K562 (cell line): Measurements from ENCODE around the gene EGR1. TPM values are rescaled to one million over a fixed set of nuclear protein-coding genes. Genes with fewer than 3 reads are reported as not detected.

Source experiments
- GTF2F1 ChIP-seq: IDR thresholded peaks from 2 replicates; pipeline ENCODE4 v1.6.1; 2011; ENCODE audit warnings: low read depth, low read length, improper control_type of control experiment
- MYC ChIP-seq, 2 experiments: fragments of 250-450 bp in 1 of 2; sonication (Bioruptor Pico) in 1 of 2; IDR thresholded peaks; 2 replicates each; pipeline versions ENCODE4 v1.5.1 to v1.6.1; 2012 to 2021; ENCODE audit warnings: low read depth in 2 of 2, borderline replicate concordance in 1 of 2, improper control_type of control experiment in 1 of 2, low read length in 1 of 2, mild to moderate bottlenecking in 1 of 2, moderate library complexity in 1 of 2
- PHF8 ChIP-seq: fragments of 200-600 bp; sonication (generic); IDR thresholded peaks from 2 replicates; pipeline ENCODE4 v1.6.1; 2012; ENCODE audit warnings: mixed run types, mild to moderate bottlenecking, inconsistent platforms, low read length, moderate library complexity, borderline replicate concordance
- TAF1 ChIP-seq: IDR thresholded peaks from 2 replicates; pipeline ENCODE4 v1.6.1; 2011; ENCODE audit warnings: mild to moderate bottlenecking, low read length, moderate library complexity; ENCODE audit not compliant: insufficient read depth, control insufficient read depth, severe bottlenecking; ENCODE audit errors: extremely low read depth
- YY1 ChIP-seq, 3 experiments: IDR thresholded peaks; 2 replicates each; pipeline ENCODE4 v1.6.1; 2011; ENCODE audit warnings: low read length in 2 of 3, mild to moderate bottlenecking in 2 of 3, moderate library complexity in 2 of 3, borderline replicate concordance in 1 of 3, control low read depth in 1 of 3, low read depth in 1 of 3; ENCODE audit not compliant: insufficient read depth in 3 of 3, insufficient replicate concordance in 2 of 3, control insufficient read depth in 1 of 3, insufficient read length in 1 of 3; ENCODE audit errors: extremely low read depth in 1 of 3
- polyA plus RNA-seq, 8 experiments: library from polyadenylated mRNA; depleted of rRNA in 4 of 8; stranded (reverse) in 5 of 8; unstranded in 3 of 8; fragments of >200 nt; fragmentation: Nextera tagmentation in 2 of 8; fragmentation: Illumina TruSeq in 1 of 8; extraction: Ambion mirVana in 2 of 8; extraction: Trizol in 1 of 8; gene quantifications; 2 replicates each; pipeline versions ENCODE4 v1.2.1 to v1.2.3, GENCODE V29; 2011 to 2014; ENCODE audit warnings: inconsistent platforms in 1 of 8, missing spikeins in 1 of 8
- total RNA-seq, 7 experiments: library from RNA; depleted of rRNA in 6 of 7; stranded (reverse); fragments of >200 nt in 6 of 7; fragmentation: Illumina TruSeq in 2 of 7; extraction: Trizol in 2 of 7; gene quantifications; 2 replicates each; pipeline versions ENCODE4 v1.2.1 to v1.2.3, GENCODE V29; 2011 to 2021; ENCODE audit warnings: low replicate concordance in 1 of 7
- TF ChIP-seq, protein P1 (sequence below): fragments of 200-800 bp; sonication (Bioruptor generic); IDR thresholded peaks from 2 replicates; pipeline ENCODE4 v1.6.1; 2016; ENCODE audit warnings: missing genetic modification characterization, missing compliant biosample characterization
- TF ChIP-seq, protein P2 (sequence below), 3 experiments: IDR thresholded peaks in 2 of 3; conservative IDR thresholded peaks in 1 of 3; 2 replicates each; pipeline ENCODE4 v1.5.1; 2011 to 2012; ENCODE audit warnings: low read length in 3 of 3, mild to moderate bottlenecking in 3 of 3, control low read depth in 2 of 3, improper control_type of control experiment in 1 of 3, inconsistent platforms in 1 of 3, low read depth in 1 of 3, mixed read lengths in 1 of 3, moderate library complexity in 1 of 3; ENCODE audit not compliant: insufficient read depth in 2 of 3
- TF ChIP-seq, protein P3 (sequence below), 2 experiments: fragments of 450-650 bp; formaldehyde crosslinking in 1 of 2; IDR thresholded peaks; 2 replicates each; pipeline versions ENCODE4 v1.4.0 to v1.6.1; 2014 to 2020; ENCODE audit warnings: mild to moderate bottlenecking in 2 of 2, borderline replicate concordance in 1 of 2, low read depth in 1 of 2

Gene EGR1
- total and polyA plus RNA-seq, 9 of the 15 experiments (the other 6 are each of a cell fraction or from before 2014, with no cell fraction given), result 1.3 to 132 (median 21.5) TPM

DNA sequence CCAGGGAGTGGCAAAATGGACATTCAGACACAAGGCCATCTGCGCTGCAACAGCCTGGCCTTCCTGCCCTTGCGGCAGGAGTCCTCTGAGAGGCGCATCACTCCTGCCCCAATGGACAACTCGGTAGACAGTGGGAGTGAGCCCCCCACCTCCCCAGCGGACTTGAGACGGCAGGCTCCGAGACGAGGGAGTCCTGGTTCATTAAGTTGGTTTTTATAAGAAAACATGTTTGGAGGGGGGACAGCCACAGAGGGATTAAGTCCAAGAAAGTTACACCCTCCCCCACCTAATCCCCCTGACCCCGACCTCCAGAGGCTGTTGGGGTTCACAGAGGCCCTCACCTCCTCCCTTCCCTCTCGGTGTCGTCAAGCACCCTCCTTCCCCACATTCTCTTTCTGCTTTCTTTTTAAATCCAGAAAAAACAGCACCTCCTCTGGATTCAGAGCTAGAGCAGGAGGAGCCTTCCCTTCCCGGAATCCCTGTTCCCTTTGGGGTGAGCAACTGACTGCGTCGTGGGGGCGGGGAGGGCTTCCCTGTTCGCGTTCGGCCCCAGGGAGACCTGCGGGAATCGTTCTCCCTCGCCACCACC is 1.8 kb upstream of the EGR1 start (continued):
- TF ChIP-seq, protein P1, sequence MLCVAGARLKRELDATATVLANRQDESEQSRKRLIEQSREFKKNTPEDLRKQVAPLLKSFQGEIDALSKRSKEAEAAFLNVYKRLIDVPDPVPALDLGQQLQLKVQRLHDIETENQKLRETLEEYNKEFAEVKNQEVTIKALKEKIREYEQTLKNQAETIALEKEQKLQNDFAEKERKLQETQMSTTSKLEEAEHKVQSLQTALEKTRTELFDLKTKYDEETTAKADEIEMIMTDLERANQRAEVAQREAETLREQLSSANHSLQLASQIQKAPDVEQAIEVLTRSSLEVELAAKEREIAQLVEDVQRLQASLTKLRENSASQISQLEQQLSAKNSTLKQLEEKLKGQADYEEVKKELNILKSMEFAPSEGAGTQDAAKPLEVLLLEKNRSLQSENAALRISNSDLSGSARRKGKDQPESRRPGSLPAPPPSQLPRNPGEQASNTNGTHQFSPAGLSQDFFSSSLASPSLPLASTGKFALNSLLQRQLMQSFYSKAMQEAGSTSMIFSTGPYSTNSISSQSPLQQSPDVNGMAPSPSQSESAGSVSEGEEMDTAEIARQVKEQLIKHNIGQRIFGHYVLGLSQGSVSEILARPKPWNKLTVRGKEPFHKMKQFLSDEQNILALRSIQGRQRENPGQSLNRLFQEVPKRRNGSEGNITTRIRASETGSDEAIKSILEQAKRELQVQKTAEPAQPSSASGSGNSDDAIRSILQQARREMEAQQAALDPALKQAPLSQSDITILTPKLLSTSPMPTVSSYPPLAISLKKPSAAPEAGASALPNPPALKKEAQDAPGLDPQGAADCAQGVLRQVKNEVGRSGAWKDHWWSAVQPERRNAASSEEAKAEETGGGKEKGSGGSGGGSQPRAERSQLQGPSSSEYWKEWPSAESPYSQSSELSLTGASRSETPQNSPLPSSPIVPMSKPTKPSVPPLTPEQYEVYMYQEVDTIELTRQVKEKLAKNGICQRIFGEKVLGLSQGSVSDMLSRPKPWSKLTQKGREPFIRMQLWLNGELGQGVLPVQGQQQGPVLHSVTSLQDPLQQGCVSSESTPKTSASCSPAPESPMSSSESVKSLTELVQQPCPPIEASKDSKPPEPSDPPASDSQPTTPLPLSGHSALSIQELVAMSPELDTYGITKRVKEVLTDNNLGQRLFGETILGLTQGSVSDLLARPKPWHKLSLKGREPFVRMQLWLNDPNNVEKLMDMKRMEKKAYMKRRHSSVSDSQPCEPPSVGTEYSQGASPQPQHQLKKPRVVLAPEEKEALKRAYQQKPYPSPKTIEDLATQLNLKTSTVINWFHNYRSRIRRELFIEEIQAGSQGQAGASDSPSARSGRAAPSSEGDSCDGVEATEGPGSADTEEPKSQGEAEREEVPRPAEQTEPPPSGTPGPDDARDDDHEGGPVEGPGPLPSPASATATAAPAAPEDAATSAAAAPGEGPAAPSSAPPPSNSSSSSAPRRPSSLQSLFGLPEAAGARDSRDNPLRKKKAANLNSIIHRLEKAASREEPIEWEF (CRISPR knock-in tag), result no peak
- TF ChIP-seq GTF2F1 (no peak), YY1 (IDR thresholded peaks at IDR 0.05; ENCODE audit: borderline replicate concordance in 1 of 3, control insufficient read depth in 1 of 3, extremely low read depth in 1 of 3, insufficient read depth in 3 of 3, insufficient read length in 1 of 3, insufficient replicate concordance in 2 of 3, low read depth in 1 of 3, low read length in 2 of 3) (peak in 1 of 3 experiments; percentile 64), TAF1 (peak; percentile 27), PHF8 (peak; percentile 63; the same call in 1 of the 2 replicates), MYC (IDR thresholded peaks at IDR 0.05; ENCODE audit: low read depth, low read length) (no peak), MYC (CRISPR knock-in tag; IDR thresholded peaks at IDR 0.05; ENCODE audit: borderline replicate concordance, low read depth) (no peak)
- TF ChIP-seq, protein P2, sequence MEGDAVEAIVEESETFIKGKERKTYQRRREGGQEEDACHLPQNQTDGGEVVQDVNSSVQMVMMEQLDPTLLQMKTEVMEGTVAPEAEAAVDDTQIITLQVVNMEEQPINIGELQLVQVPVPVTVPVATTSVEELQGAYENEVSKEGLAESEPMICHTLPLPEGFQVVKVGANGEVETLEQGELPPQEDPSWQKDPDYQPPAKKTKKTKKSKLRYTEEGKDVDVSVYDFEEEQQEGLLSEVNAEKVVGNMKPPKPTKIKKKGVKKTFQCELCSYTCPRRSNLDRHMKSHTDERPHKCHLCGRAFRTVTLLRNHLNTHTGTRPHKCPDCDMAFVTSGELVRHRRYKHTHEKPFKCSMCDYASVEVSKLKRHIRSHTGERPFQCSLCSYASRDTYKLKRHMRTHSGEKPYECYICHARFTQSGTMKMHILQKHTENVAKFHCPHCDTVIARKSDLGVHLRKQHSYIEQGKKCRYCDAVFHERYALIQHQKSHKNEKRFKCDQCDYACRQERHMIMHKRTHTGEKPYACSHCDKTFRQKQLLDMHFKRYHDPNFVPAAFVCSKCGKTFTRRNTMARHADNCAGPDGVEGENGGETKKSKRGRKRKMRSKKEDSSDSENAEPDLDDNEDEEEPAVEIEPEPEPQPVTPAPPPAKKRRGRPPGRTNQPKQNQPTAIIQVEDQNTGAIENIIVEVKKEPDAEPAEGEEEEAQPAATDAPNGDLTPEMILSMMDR (IDR thresholded peaks at IDR 0.05 in 2 of 3, conservative IDR thresholded peaks at IDR 0.05 in 1 of 3; ENCODE audit: insufficient read depth in 2 of 3, low read depth in 1 of 3, low read length in 3 of 3), result peak; percentile 52 to 65 (median 62)
- TF ChIP-seq, protein P3, sequence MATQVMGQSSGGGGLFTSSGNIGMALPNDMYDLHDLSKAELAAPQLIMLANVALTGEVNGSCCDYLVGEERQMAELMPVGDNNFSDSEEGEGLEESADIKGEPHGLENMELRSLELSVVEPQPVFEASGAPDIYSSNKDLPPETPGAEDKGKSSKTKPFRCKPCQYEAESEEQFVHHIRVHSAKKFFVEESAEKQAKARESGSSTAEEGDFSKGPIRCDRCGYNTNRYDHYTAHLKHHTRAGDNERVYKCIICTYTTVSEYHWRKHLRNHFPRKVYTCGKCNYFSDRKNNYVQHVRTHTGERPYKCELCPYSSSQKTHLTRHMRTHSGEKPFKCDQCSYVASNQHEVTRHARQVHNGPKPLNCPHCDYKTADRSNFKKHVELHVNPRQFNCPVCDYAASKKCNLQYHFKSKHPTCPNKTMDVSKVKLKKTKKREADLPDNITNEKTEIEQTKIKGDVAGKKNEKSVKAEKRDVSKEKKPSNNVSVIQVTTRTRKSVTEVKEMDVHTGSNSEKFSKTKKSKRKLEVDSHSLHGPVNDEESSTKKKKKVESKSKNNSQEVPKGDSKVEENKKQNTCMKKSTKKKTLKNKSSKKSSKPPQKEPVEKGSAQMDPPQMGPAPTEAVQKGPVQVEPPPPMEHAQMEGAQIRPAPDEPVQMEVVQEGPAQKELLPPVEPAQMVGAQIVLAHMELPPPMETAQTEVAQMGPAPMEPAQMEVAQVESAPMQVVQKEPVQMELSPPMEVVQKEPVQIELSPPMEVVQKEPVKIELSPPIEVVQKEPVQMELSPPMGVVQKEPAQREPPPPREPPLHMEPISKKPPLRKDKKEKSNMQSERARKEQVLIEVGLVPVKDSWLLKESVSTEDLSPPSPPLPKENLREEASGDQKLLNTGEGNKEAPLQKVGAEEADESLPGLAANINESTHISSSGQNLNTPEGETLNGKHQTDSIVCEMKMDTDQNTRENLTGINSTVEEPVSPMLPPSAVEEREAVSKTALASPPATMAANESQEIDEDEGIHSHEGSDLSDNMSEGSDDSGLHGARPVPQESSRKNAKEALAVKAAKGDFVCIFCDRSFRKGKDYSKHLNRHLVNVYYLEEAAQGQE (IDR thresholded peaks at IDR 0.05; ENCODE audit: borderline replicate concordance), result peak; percentile 22; the same call in 1 of the 2 replicates
- TF ChIP-seq, protein P3 (CRISPR knock-in tag; IDR thresholded peaks at IDR 0.05; ENCODE audit: low read depth), result no peak
